ENCODE data around the gene CXXC5.
A peak's percentile ranks its signal among the peaks of the same experiment; 100 is the strongest.
"Not testable (repeated sequence)": the region's sequence is repeated elsewhere in the genome, so short reads cannot be mapped to it uniquely, and the experiment has no call there.

The CXXC5 gene

DNA sequence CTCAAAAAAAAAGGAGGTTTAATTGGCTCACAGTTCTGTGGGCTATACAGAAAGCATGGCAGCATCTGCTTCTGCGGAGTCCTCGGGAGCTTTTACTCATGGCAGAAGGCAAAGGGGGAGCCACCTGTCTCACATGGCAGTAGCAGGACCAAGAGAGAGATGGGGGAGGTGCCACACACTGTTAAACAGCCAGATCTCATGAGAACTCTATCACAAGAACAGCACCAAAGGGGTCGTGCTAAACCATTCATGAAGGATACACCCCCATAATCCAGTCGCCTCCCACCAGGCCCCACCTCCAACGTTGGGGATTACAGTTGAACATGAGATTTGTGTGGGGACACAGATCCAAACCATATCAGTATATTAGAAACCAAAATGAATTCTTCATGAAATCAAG, 28.3 kb upstream of the CXXC5 start:
- no peak overlapping the region for H3K4me3 ChIP-seq (ENCODE audit: low read depth, low read length)
- TF ChIP-seq, protein P1, sequence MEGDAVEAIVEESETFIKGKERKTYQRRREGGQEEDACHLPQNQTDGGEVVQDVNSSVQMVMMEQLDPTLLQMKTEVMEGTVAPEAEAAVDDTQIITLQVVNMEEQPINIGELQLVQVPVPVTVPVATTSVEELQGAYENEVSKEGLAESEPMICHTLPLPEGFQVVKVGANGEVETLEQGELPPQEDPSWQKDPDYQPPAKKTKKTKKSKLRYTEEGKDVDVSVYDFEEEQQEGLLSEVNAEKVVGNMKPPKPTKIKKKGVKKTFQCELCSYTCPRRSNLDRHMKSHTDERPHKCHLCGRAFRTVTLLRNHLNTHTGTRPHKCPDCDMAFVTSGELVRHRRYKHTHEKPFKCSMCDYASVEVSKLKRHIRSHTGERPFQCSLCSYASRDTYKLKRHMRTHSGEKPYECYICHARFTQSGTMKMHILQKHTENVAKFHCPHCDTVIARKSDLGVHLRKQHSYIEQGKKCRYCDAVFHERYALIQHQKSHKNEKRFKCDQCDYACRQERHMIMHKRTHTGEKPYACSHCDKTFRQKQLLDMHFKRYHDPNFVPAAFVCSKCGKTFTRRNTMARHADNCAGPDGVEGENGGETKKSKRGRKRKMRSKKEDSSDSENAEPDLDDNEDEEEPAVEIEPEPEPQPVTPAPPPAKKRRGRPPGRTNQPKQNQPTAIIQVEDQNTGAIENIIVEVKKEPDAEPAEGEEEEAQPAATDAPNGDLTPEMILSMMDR (IDR thresholded peaks at IDR 0.05; ENCODE audit: borderline replicate concordance, insufficient read depth, low read depth, low read length): no peak

DNA sequence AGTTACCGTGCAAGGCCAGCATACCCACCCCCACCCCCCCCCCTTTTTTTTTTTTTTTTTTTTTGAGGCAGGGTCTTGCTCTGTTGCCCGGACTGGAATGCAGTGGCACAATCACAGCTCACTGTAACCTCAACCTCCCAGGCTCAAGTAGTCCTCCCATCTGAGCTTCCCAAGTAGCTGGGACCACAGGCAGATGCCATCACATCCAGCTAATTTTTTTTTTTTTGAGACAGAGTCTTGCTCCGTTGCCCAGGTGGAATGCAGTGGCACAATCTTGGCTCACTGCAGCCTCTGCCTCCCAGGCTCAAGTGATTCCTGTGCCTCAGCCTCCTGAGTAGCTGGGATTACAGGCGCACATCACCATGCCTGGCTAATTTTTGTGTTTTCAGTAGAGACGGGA, 22.8 kb upstream of the CXXC5 start:
- H3K4me3 ChIP-seq (ENCODE audit: low read depth, low read length): not testable (repeated sequence)

GRCh38 chr5:139630855-139631254, 17.3 kb upstream of the CXXC5 start:
- TF ChIP-seq, protein P1 (IDR thresholded peaks at IDR 0.05; ENCODE audit: borderline replicate concordance, insufficient read depth, low read depth, low read length): no peak
- no peak overlapping the region for H3K4me3 ChIP-seq (ENCODE audit: low read depth, low read length)

DNA sequence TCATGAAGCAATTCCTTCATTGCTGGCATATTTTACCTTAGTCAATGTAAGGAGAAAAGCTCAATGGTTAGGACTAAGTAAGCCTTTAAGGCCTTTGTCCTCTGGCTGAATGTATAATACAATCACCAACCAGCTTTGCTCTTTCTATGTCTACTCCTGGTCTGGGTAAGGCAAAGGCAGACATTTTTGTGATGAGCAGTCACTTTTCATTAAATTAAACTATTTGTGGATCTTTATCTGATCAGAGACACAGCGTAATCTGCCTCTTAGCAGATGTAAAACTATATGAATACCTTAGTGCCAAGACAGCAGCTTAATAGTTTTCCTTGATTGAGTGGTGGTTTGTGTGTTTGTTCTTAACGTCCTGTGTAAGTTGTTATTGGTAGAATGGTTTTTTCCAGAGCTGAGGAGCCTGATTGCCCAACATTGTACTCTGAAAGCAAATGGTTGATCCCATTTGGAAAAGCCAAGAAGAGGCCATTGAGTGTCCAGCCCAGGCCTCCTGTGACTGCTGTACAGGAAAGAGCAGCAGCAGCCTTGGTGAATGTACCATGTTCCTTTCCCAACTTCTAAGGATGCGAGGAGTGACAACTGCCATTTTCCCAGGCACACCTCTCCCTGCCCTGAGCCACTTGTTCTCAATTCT, 16.5 kb upstream of the CXXC5 start:
- TF ChIP-seq, protein P1 (IDR thresholded peaks at IDR 0.05; ENCODE audit: borderline replicate concordance, insufficient read depth, low read depth, low read length): no peak
- no peak overlapping the region for H3K4me3 ChIP-seq (ENCODE audit: low read depth, low read length)

DNA sequence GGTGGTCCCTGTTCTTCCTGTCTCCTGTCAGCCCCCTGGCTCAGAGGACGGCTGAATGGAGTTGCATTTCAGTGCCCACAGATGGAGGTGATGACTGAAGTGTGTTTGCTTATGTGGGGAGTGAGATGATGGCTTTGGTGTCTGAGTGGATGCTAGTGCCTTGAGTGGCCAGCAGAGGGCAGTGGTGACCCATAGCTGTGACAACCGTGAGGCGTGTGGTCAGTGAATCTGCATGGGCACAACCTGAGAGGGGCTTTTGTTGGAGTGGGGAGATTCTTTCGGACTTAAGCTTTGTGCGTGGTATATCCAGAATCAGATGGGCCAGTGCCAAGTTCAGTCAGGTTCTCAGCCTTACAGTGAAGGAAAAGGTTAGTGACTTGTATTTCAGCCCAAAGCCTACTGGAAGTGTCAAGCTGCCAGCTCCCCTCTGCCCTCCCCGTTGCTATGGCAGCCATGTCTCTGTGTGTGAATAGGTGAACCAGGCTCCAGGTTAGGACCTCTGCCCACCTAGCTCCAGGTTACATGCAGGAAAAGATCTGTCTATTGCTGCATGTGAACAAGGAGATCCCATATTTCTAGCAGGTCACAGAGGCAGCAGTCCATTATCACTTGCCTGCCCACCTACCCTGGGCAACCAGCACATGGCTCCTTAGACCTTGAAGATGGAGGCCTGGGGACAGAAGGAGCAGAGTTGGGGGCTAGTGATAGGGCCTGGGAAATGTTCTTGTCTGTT, 14.7 kb upstream of the CXXC5 start:
- no peak overlapping the region for H3K4me3 ChIP-seq (ENCODE audit: low read depth, low read length)
- TF ChIP-seq, protein P1 (IDR thresholded peaks at IDR 0.05; ENCODE audit: borderline replicate concordance, insufficient read depth, low read depth, low read length): peak; percentile 97

- TF ChIP-seq, protein P1 (IDR thresholded peaks at IDR 0.05; ENCODE audit: borderline replicate concordance, insufficient read depth, low read depth, low read length): no peak
These were observed 14.2 kb upstream of the CXXC5 start for GRCh38 chr5:139634028-139634325.

GRCh38 chr5:139634541-139634940, 13.6 kb upstream of the CXXC5 start:
- H3K4me3 ChIP-seq (ENCODE audit: low read depth, low read length): no peak overlapping the region
- TF ChIP-seq, protein P1 (IDR thresholded peaks at IDR 0.05; ENCODE audit: borderline replicate concordance, insufficient read depth, low read depth, low read length): no peak

More at GRCh38 chr5:139634028-139634325, 14.2 kb upstream of the CXXC5 start:
- H3K4me3 ChIP-seq (ENCODE audit: low read depth, low read length): no peak overlapping the region
